C4-2B (cell line): Measurements from ENCODE around the gene TTLL5.

ENCODE experiments used
- ZFX ChIP-seq: fragments of 450-650 bp; IDR thresholded peaks from 2 replicates; pipeline ENCODE4 v1.6.1; 2017
- TF ChIP-seq, protein P1 (sequence below): fragments of 450-650 bp; conservative IDR thresholded peaks from 2 replicates; pipeline ENCODE4 v1.5.1; 2017; ENCODE audit warnings: mild to moderate bottlenecking

DNA sequence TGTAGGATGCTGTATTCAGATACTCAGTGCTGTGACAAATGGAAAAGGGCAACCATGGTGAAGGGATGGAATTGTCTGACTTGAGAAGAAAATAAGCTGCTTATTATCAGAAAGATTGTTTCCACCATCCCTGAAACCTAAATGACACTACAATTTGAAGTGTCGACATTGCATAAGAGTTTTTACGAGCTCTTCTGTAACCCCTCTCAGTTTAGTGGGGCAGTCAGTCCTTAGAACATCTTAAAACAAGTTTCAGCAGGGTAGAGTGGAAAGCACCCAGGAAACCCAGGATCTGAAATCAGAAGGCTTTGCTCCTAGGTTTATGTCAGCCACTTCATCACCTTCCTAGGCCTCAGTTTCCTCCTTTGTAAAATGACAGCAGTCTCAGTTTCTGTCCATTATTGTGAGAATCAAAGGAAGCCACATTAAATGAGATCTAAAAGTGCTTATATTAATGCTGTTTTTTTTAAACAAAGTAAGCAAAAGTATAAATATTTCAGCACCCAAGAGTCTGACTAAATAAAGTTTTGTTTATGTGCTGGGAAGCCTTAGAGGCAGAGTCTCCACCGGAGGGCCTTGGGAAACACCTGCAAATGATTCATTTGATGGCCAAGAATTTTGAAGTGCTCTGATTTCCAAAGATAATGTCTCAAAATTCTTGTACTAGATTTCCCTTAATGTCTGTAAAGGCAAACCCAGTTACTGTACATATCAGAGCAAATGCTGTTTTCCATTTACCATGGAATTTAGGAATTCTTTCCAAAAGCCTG lies 326.3 kb downstream of the TTLL5 start:
- TF ChIP-seq, protein P1, sequence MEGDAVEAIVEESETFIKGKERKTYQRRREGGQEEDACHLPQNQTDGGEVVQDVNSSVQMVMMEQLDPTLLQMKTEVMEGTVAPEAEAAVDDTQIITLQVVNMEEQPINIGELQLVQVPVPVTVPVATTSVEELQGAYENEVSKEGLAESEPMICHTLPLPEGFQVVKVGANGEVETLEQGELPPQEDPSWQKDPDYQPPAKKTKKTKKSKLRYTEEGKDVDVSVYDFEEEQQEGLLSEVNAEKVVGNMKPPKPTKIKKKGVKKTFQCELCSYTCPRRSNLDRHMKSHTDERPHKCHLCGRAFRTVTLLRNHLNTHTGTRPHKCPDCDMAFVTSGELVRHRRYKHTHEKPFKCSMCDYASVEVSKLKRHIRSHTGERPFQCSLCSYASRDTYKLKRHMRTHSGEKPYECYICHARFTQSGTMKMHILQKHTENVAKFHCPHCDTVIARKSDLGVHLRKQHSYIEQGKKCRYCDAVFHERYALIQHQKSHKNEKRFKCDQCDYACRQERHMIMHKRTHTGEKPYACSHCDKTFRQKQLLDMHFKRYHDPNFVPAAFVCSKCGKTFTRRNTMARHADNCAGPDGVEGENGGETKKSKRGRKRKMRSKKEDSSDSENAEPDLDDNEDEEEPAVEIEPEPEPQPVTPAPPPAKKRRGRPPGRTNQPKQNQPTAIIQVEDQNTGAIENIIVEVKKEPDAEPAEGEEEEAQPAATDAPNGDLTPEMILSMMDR, result peak; percentile 11
- TF ChIP-seq ZFX, result no peak
